Smooth muscle cell (in vitro differentiated cells): ENCODE data around the gene PADI4. TPM values are rescaled to one million over a fixed set of nuclear protein-coding genes. Genes with fewer than 3 reads are reported as not detected.

ENCODE experiments used
- DNase-seq: peaks from one replicate; lab custom pipeline; 2025; ENCODE audit not compliant: unreplicated experiment; lab: John Stamatoyannopoulos, UW
- H2AFZ ChIP-seq: fragments of 200-600 bp; sonication (generic); 2 replicates; pipeline ENCODE4 v1.6.0; 2016; ENCODE audit warnings: antibody characterized with exemption, low read depth, mild to moderate bottlenecking
- H3F3A ChIP-seq: fragments of 200-600 bp; sonication (generic); 2 replicates; pipeline ENCODE4 v1.6.0; 2017; ENCODE audit warnings: antibody characterized with exemption, low read depth
- H3K27ac ChIP-seq: fragments of 200-600 bp; sonication (generic); 2 replicates; pipeline ENCODE4 v1.5.1; 2016; ENCODE audit warnings: low read depth, mild to moderate bottlenecking
- H3K27me3 ChIP-seq: fragments of 200-600 bp; sonication (generic); 2 replicates; pipeline ENCODE4 v1.6.1; 2016; ENCODE audit warnings: low read depth, mild to moderate bottlenecking
- H3K36me3 ChIP-seq: fragments of 200-600 bp; sonication (generic); 2 replicates; pipeline ENCODE4 v1.5.1; 2016; ENCODE audit warnings: low read depth
- H3K4me1 ChIP-seq: fragments of 200-600 bp; sonication (generic); 2 replicates; pipeline ENCODE4 v1.5.1; 2016; ENCODE audit warnings: low read depth
- H3K4me2 ChIP-seq: fragments of 200-600 bp; sonication (generic); 2 replicates; pipeline ENCODE4 v1.6.0; 2016; ENCODE audit warnings: mild to moderate bottlenecking
- H3K4me3 ChIP-seq: fragments of 200-600 bp; sonication (generic); 2 replicates; pipeline ENCODE4 v1.5.1; 2016; ENCODE audit warnings: mild to moderate bottlenecking
- H3K79me2 ChIP-seq: fragments of 200-600 bp; sonication (generic); 2 replicates; pipeline ENCODE4 v1.6.0; 2016; ENCODE audit warnings: low read depth, mild to moderate bottlenecking
- H3K9ac ChIP-seq: fragments of 200-600 bp; sonication (generic); 2 replicates; pipeline ENCODE4 v1.6.0; 2016; ENCODE audit warnings: low read depth
- H3K9me3 ChIP-seq: fragments of 200-600 bp; sonication (generic); replicated peaks from 2 replicates; pipeline ENCODE4 v1.5.1; 2016; ENCODE audit warnings: low read depth
- H4K20me1 ChIP-seq: fragments of 200-600 bp; sonication (generic); 2 replicates; pipeline ENCODE4 v1.6.0; 2016; ENCODE audit warnings: low read depth
- WGBS: methylation state at CpG from one replicate; pipeline ENCODE4 v1.1.7; 2016; ENCODE audit warnings: low lambda C conversion rate; 5-methylcytosine and 5-hydroxymethylcytosine counted together
- polyA plus RNA-seq: library from polyadenylated mRNA; unstranded; fragments of >200 nt; fragmentation: Nextera tagmentation; extraction: Ambion mirVana; gene quantifications from 2 replicates; pipeline ENCODE4 v1.2.1, GENCODE V29; 2016
- total RNA-seq: library from RNA; depleted of rRNA; stranded (reverse); fragments of >200 nt; gene quantifications from 2 replicates; pipeline ENCODE4 v1.2.3, GENCODE V29; 2014
- TF ChIP-seq, protein P1 (sequence below): fragments of 200-600 bp; sonication (generic); IDR thresholded peaks from 2 replicates; pipeline ENCODE4 v1.5.1; 2017; ENCODE audit warnings: borderline replicate concordance, mild to moderate bottlenecking, antibody characterized with exemption; ENCODE audit not compliant: insufficient read depth, poor library complexity, severe bottlenecking

The PADI4 gene
- total and polyA plus RNA-seq, 2 experiments from 2014 or later = not detected

DNA sequence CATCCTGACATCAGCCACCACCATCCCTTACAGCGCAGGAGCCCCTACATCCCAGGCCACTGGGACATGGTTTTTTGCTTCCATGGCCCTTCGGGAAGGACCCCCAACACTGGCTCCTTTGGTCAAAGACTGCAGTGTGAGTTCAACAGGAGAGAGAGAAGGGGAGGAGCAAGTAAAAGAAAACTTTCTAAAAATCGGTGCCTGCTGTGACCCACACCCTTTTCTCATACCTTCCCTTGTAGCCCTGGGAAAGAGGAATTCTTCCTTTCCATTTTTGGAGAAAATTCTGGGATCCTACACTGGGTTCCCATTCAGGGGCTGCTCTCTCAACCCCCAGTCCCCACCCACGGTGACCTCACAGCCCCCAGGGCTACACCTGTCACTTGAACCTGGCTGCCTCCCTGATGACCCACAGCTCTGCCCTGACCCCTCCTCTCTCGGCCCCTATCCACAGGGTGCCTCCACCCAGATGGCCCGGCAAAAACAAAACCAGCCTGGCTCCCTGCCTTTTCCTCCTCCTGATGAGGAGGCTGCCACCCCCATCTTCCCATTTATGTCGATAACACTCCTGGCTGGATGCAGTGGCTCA lies 7.6 kb downstream of the PADI4 start:
- no peak overlapping the region for H3K4me2 ChIP-seq
- 52% methylated on average over 7 of the region's 7 CpGs for WGBS
- H3K36me3 ChIP-seq = no peaks in the 10 kb centered on the region
- H4K20me1 ChIP-seq = no peaks in the 10 kb centered on the region
- DNase-seq = no peak
- no peaks in the 10 kb centered on the region for H3F3A ChIP-seq
- no peaks in the 10 kb centered on the region for H3K9me3 ChIP-seq
- no peaks in the 10 kb centered on the region for H3K27me3 ChIP-seq
- no peak overlapping the region for H3K27ac ChIP-seq
- no peak overlapping the region for H3K4me3 ChIP-seq
- no peaks in the 10 kb centered on the region for H3K79me2 ChIP-seq
- TF ChIP-seq, protein P1, sequence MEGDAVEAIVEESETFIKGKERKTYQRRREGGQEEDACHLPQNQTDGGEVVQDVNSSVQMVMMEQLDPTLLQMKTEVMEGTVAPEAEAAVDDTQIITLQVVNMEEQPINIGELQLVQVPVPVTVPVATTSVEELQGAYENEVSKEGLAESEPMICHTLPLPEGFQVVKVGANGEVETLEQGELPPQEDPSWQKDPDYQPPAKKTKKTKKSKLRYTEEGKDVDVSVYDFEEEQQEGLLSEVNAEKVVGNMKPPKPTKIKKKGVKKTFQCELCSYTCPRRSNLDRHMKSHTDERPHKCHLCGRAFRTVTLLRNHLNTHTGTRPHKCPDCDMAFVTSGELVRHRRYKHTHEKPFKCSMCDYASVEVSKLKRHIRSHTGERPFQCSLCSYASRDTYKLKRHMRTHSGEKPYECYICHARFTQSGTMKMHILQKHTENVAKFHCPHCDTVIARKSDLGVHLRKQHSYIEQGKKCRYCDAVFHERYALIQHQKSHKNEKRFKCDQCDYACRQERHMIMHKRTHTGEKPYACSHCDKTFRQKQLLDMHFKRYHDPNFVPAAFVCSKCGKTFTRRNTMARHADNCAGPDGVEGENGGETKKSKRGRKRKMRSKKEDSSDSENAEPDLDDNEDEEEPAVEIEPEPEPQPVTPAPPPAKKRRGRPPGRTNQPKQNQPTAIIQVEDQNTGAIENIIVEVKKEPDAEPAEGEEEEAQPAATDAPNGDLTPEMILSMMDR = no peak
- H3K4me1 ChIP-seq = no peaks in the 10 kb centered on the region
- H3K9ac ChIP-seq = no peak overlapping the region
- no peak overlapping the region for H2AFZ ChIP-seq

DNA sequence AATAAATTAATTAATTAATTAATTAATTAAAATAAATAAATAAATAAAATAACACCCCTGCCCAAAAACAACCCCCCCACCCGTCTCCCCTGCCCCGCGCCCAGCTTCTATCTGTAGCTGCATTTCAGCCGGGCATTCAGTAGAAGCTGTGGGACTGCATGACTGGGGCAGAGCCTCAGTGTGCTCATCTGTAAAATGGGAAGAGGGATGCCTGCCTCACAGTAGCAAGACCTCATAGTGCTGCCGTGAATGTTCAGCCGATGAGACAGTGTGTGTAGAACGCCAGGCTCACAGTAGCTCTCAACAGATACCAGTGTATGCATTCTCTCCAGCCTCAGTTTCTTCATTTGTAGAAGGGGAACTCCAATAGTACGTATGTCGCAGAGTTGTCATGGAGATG lies 8.7 kb downstream of the PADI4 start:
- Histone ChIP-seq H4K20me1 (no peaks in the 10 kb centered on the region), H3K9ac (no peak overlapping the region), H3F3A (no peaks in the 10 kb centered on the region), H3K27me3 (no peaks in the 10 kb centered on the region), H3K4me3 (no peak overlapping the region), H2AFZ (no peak overlapping the region), H3K36me3 (no peaks in the 10 kb centered on the region), H3K9me3 (no peaks in the 10 kb centered on the region), H3K4me2 (no peak overlapping the region), H3K79me2 (no peaks in the 10 kb centered on the region), H3K4me1 (no peaks in the 10 kb centered on the region), H3K27ac (no peak overlapping the region)
- TF ChIP-seq, protein P1 = no peak
- 83% methylated on average over 9 of the region's 9 CpGs for WGBS
- DNase-seq = no peak

- no peaks in the 10 kb centered on the region for H3K27me3 ChIP-seq
- H3K4me2 ChIP-seq = no peak overlapping the region
- WGBS = 74% methylated on average over 6 of the region's 6 CpGs
- H3F3A ChIP-seq = no peaks in the 10 kb centered on the region
- H3K4me1 ChIP-seq = no peaks in the 10 kb centered on the region
- H3K9me3 ChIP-seq = no peaks in the 10 kb centered on the region
- H4K20me1 ChIP-seq = no peaks in the 10 kb centered on the region
- H3K27ac ChIP-seq = no peak overlapping the region
- no peak overlapping the region for H3K9ac ChIP-seq
- no peak for DNase-seq
- H3K4me3 ChIP-seq = no peak overlapping the region
- TF ChIP-seq, protein P1 = no peak
- no peaks in the 10 kb centered on the region for H3K36me3 ChIP-seq
- no peak overlapping the region for H2AFZ ChIP-seq
- no peaks in the 10 kb centered on the region for H3K79me2 ChIP-seq
Measured at GRCh38 chr1:17318262-17318661, 10.3 kb downstream of the PADI4 start.
